Activated CD4-positive, alpha-beta T cell treated with anti-CD3 and anti-CD28 coated beads for 36 hours (primary cell): Measurements from ENCODE around the gene MAN1B1. TPM values are rescaled to one million over a fixed set of nuclear protein-coding genes. Genes with fewer than 3 reads are reported as not detected.

Source experiments
- ATAC-seq: fragments of 200-7000 bp; cut with Tn5 transposase; one replicate; pipeline ENCODE4 v1.10.0; 2021; ENCODE audit warnings: mild to moderate bottlenecking, moderate library complexity
- CTCF ChIA-PET: fragments of 350-600 bp; sonication (Branson Sonifier 250); formaldehyde crosslinking; loops from one replicate; lab custom pipeline; 2021; ENCODE audit warnings: antibody characterized with exemption; lab: Charles Lee
- POLR2A ChIA-PET: fragments of 350-600 bp; sonication (Branson Sonifier 250); formaldehyde crosslinking; loops from one replicate; lab custom pipeline; 2021; ENCODE audit warnings: antibody characterized with exemption, inconsistent platforms; lab: Charles Lee
- DNase-seq: peaks from one replicate; pipeline ENCODE4 v3.0.0-alpha.2; 2020
- H3K27ac Mint-ChIP-seq: one replicate; pipeline ENCODE4 v1.8.0; 2021; ENCODE audit warnings: mixed read lengths
- H3K27me3 Mint-ChIP-seq: one replicate; pipeline ENCODE4 v1.8.0; 2021; ENCODE audit warnings: mixed read lengths
- H3K36me3 Mint-ChIP-seq: one replicate; pipeline ENCODE4 v1.8.0; 2021; ENCODE audit warnings: low read depth, mixed read lengths
- H3K4me1 Mint-ChIP-seq: one replicate; pipeline ENCODE4 v1.8.0; 2021; ENCODE audit warnings: mixed read lengths
- H3K4me3 Mint-ChIP-seq: one replicate; pipeline ENCODE4 v1.8.0; 2021; ENCODE audit warnings: mild to moderate bottlenecking, moderate library complexity, mixed read lengths
- H3K9me3 Mint-ChIP-seq: one replicate; pipeline ENCODE4 v1.8.0; 2021; ENCODE audit warnings: low read depth, mixed read lengths
- intact Hi-C, 2 experiments: fragments of 100-400 bp; cut with DNase I in 1 of 2; cut with micrococcal nuclease in 1 of 2; formaldehyde crosslinking; loops; one replicate each; pipeline versions ENCODE4 v1.14.2 to v1.15.1; 2022 to 2024; cut with DNase I, micrococcal nuclease
- total RNA-seq, 2 experiments: library from RNA; stranded (reverse); gene quantifications; one replicate each; pipeline ENCODE4 v1.2.3, GENCODE V29; 2021

MAN1B1 gene
- total RNA-seq, 2 experiments from 2014 or later, result 21.6 to 26.7 TPM

- intact Hi-C loops, result no loop called here
- ChIA-PET POLR2A (no interaction called here), CTCF (interaction anchor here (1.3 kb wide), 1 partner anchor 11 kb away, joined by 3 read pairs; no protein-coding TSS in a partner anchor)
- Mint-ChIP-seq H3K27ac (no peak overlapping the region), H3K36me3 (no peaks in the 10 kb centered on the region), H3K9me3 (no peaks in the 10 kb centered on the region), H3K4me1 (no peaks in the 10 kb centered on the region), H3K27me3 (peaks cover 37% of the 10 kb centered on the region), H3K4me3 (no peak overlapping the region)
- ATAC-seq (no peak), DNase-seq (no peak)
Measured at GRCh38 chr9:137141050-137141810, 54.4 kb downstream of the MAN1B1 start.

GRCh38 chr9:137141976-137142936 lies 55.5 kb downstream of the MAN1B1 start:
- H3K9me3 Mint-ChIP-seq, result no peaks in the 10 kb centered on the region
- ChIA-PET CTCF (interaction anchor here (1.3 kb wide), 1 partner anchor 12 kb away, joined by 3 read pairs; no protein-coding TSS in a partner anchor), POLR2A (interaction anchor here (0.6 kb wide), 1 partner anchor 9 kb away, joined by 5 read pairs; no protein-coding TSS in a partner anchor)
- H3K27ac Mint-ChIP-seq, result no peak overlapping the region
- DNase-seq (no peak), ATAC-seq (no peak)
- intact Hi-C loops, result no loop called here
- H3K27me3 Mint-ChIP-seq, result peaks cover 37% of the 10 kb centered on the region
- no peaks in the 10 kb centered on the region for H3K36me3 Mint-ChIP-seq
- no peak overlapping the region for H3K4me3 Mint-ChIP-seq
- no peaks in the 10 kb centered on the region for H3K4me1 Mint-ChIP-seq

GRCh38 chr9:137143459-137143858 lies 56.7 kb downstream of the MAN1B1 start:
- no peak overlapping the region for H3K4me3 Mint-ChIP-seq
- no peaks in the 10 kb centered on the region for H3K36me3 Mint-ChIP-seq
- no peak overlapping the region for H3K27ac Mint-ChIP-seq
- CTCF ChIA-PET, result no interaction called here
- intact Hi-C loops, result no loop called here
- H3K4me1 Mint-ChIP-seq, result no peaks in the 10 kb centered on the region
- POLR2A ChIA-PET, result no interaction called here
- ATAC-seq (no peak), DNase-seq (no peak)
- H3K9me3 Mint-ChIP-seq, result no peaks in the 10 kb centered on the region
- H3K27me3 Mint-ChIP-seq, result peaks cover 34% of the 10 kb centered on the region

- H3K9me3 Mint-ChIP-seq, result no peaks in the 10 kb centered on the region
- no peak overlapping the region for H3K27ac Mint-ChIP-seq
- no peak for DNase-seq
- H3K27me3 Mint-ChIP-seq, result peaks cover 18% of the 10 kb centered on the region
- peaks cover 2% of the 10 kb centered on the region for H3K4me1 Mint-ChIP-seq
- no peak for ATAC-seq
- ChIA-PET CTCF (no interaction called here), POLR2A (no interaction called here)
- no peaks in the 10 kb centered on the region for H3K36me3 Mint-ChIP-seq
- intact Hi-C loops, result no loop called here
- no peak overlapping the region for H3K4me3 Mint-ChIP-seq
Measured at GRCh38 chr9:137145731-137146526, 59.1 kb downstream of the MAN1B1 start.

- ChIA-PET CTCF (no interaction called here), POLR2A (no interaction called here)
- H3K36me3 Mint-ChIP-seq, result no peaks in the 10 kb centered on the region
- intact Hi-C loops, result no loop called here
- peaks cover 7% of the 10 kb centered on the region for H3K4me1 Mint-ChIP-seq
- ATAC-seq (no peak), DNase-seq (no peak)
- H3K27ac Mint-ChIP-seq, result no peak overlapping the region
- no peaks in the 10 kb centered on the region for H3K9me3 Mint-ChIP-seq
- H3K4me3 Mint-ChIP-seq, result no peak overlapping the region
- H3K27me3 Mint-ChIP-seq, result peaks cover 16% of the 10 kb centered on the region
Measured at GRCh38 chr9:137146527-137146918, 59.7 kb downstream of the MAN1B1 start.

GRCh38 chr9:137147091-137147792 lies 60.5 kb downstream of the MAN1B1 start:
- DNase-seq (no peak), ATAC-seq (no peak)
- H3K9me3 Mint-ChIP-seq, result no peaks in the 10 kb centered on the region
- CTCF ChIA-PET, result no interaction called here
- intact Hi-C loops, result no loop called here
- peaks cover 8% of the 10 kb centered on the region for H3K4me1 Mint-ChIP-seq
- no peak overlapping the region for H3K27ac Mint-ChIP-seq
- H3K36me3 Mint-ChIP-seq, result no peaks in the 10 kb centered on the region
- no peak overlapping the region for H3K4me3 Mint-ChIP-seq
- peaks cover 11% of the 10 kb centered on the region for H3K27me3 Mint-ChIP-seq
- POLR2A ChIA-PET, result no interaction called here

- no peak overlapping the region for H3K4me3 Mint-ChIP-seq
- H3K9me3 Mint-ChIP-seq, result no peaks in the 10 kb centered on the region
- no peak overlapping the region for H3K27ac Mint-ChIP-seq
- ATAC-seq (no peak), DNase-seq (no peak)
- H3K36me3 Mint-ChIP-seq, result no peaks in the 10 kb centered on the region
- H3K4me1 Mint-ChIP-seq, result peaks cover 8% of the 10 kb centered on the region
- ChIA-PET POLR2A (no interaction called here), CTCF (no interaction called here)
- intact Hi-C loops, result no loop called here
- peaks cover 8% of the 10 kb centered on the region for H3K27me3 Mint-ChIP-seq
Measured at GRCh38 chr9:137147793-137148160, 61.0 kb downstream of the MAN1B1 start.

- Mint-ChIP-seq H3K4me3 (no peak overlapping the region), H3K4me1 (peaks cover 8% of the 10 kb centered on the region), H3K9me3 (no peaks in the 10 kb centered on the region), H3K27ac (no peak overlapping the region), H3K27me3 (peaks cover 8% of the 10 kb centered on the region), H3K36me3 (no peaks in the 10 kb centered on the region)
- POLR2A ChIA-PET, result no interaction called here
- no peak for DNase-seq
- intact Hi-C loops, result no loop called here
- ATAC-seq, result no peak
- CTCF ChIA-PET, result interaction anchor here (0.6 kb wide), 1 partner anchor 108 kb away, joined by 3 read pairs; no protein-coding TSS in a partner anchor
Measured at GRCh38 chr9:137148242-137148641, 61.5 kb downstream of the MAN1B1 start.

- Mint-ChIP-seq H3K36me3 (no peaks in the 10 kb centered on the region), H3K9me3 (no peaks in the 10 kb centered on the region), H3K27me3 (peaks cover 8% of the 10 kb centered on the region), H3K27ac (no peak overlapping the region), H3K4me1 (peaks cover 8% of the 10 kb centered on the region), H3K4me3 (no peak overlapping the region)
- ChIA-PET POLR2A (no interaction called here), CTCF (interaction anchor here (0.6 kb wide), 1 partner anchor 107 kb away, joined by 3 read pairs; no protein-coding TSS in a partner anchor)
- DNase-seq (no peak), ATAC-seq (no peak)
- intact Hi-C loops, result no loop called here
Measured at GRCh38 chr9:137148661-137149060, 61.9 kb downstream of the MAN1B1 start.

GRCh38 chr9:137149363-137149762 lies 62.6 kb downstream of the MAN1B1 start:
- intact Hi-C loops, result no loop called here
- ChIA-PET POLR2A (no interaction called here), CTCF (interaction anchor here (0.6 to 1.1 kb wide), 2 partner anchors 11 to 454 kb away, joined by 3 to 4 read pairs; partner anchors contain the start of gene GRIN1)
- no peak overlapping the region for H3K4me3 Mint-ChIP-seq
- no peaks in the 10 kb centered on the region for H3K9me3 Mint-ChIP-seq
- DNase-seq (no peak), ATAC-seq (no peak)
- H3K27ac Mint-ChIP-seq, result no peak overlapping the region
- peaks cover 8% of the 10 kb centered on the region for H3K4me1 Mint-ChIP-seq
- no peaks in the 10 kb centered on the region for H3K36me3 Mint-ChIP-seq
- H3K27me3 Mint-ChIP-seq, result peaks cover 8% of the 10 kb centered on the region
